ENCODE data around the gene FCHO2.

DNA sequence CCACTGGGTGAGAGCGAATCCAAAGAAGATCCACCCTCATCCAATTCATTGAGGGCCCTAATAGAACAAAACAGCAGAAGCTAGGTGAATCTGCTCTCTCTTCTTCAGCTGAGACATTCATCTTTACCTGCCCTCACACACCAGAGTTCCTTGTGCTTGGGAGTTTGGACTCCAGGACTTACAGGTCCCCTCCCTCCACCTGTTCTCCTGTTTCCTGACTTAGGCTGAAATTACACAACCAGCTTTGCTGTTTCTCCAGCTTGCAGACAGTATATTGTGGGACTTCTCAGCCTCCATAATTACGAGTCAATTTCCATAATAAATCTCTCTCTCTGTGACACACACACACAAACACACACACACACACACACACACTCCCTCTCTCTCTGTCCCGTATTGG lies 183.6 kb downstream of the FCHO2 start:
- TF ChIP-seq CTCF (IDR thresholded peaks at IDR 0.05) (no peak), ELF4 (CRISPR knock-in tag; IDR thresholded peaks at IDR 0.05; ENCODE audit: low read depth) (no peak), ATF6 (CRISPR knock-in tag; IDR thresholded peaks at IDR 0.05) (no peak)
- TF ChIP-seq, protein P1, sequence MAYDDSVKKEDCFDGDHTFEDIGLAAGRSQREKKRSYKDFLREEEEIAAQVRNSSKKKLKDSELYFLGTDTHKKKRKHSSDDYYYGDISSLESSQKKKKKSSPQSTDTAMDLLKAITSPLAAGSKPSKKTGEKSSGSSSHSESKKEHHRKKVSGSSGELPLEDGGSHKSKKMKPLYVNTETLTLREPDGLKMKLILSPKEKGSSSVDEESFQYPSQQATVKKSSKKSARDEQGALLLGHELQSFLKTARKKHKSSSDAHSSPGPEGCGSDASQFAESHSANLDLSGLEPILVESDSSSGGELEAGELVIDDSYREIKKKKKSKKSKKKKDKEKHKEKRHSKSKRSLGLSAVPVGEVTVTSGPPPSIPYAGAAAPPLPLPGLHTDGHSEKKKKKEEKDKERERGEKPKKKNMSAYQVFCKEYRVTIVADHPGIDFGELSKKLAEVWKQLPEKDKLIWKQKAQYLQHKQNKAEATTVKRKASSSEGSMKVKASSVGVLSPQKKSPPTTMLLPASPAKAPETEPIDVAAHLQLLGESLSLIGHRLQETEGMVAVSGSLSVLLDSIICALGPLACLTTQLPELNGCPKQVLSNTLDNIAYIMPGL (CRISPR knock-in tag; IDR thresholded peaks at IDR 0.05): no peak
- TF ChIP-seq, protein P2, sequence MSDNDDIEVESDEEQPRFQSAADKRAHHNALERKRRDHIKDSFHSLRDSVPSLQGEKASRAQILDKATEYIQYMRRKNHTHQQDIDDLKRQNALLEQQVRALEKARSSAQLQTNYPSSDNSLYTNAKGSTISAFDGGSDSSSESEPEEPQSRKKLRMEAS (CRISPR knock-in tag; IDR thresholded peaks at IDR 0.05): no peak
